H9 (cell line): Measurements from ENCODE around the gene PYGB. TPM values are rescaled to one million over a fixed set of nuclear protein-coding genes. Genes with fewer than 3 reads are reported as not detected.

ENCODE experiments used
- DNase-seq: peaks from one replicate; pipeline ENCODE4 v3.0.0-alpha.2; 2017
- H2AFZ ChIP-seq: one replicate; pipeline ENCODE4 v1.6.1; 2013; ENCODE audit warnings: mild to moderate bottlenecking, low read length, control low read depth, moderate library complexity
- H2AK5ac ChIP-seq: 2 replicates; pipeline ENCODE4 v1.6.1; 2013; ENCODE audit warnings: low read length, control low read depth, mixed read lengths; ENCODE audit not compliant: insufficient read length
- H2BK120ac ChIP-seq: one replicate; pipeline ENCODE4 v1.6.1; 2013; ENCODE audit warnings: low read depth, mild to moderate bottlenecking, low read length, control low read depth, inconsistent platforms; ENCODE audit not compliant: poor library complexity, severe bottlenecking
- H2BK12ac ChIP-seq: 2 replicates; pipeline ENCODE4 v1.6.1; 2013; ENCODE audit warnings: low read length, control low read depth, mixed read lengths, low read depth; ENCODE audit not compliant: insufficient read length
- H2BK15ac ChIP-seq: 2 replicates; pipeline ENCODE4 v1.6.1; 2013; ENCODE audit warnings: low read depth, low read length, control low read depth
- H2BK20ac ChIP-seq: one replicate; pipeline ENCODE4 v1.6.1; 2013; ENCODE audit warnings: low read depth, mild to moderate bottlenecking, low read length, control low read depth, inconsistent platforms; ENCODE audit not compliant: poor library complexity, severe bottlenecking
- H2BK5ac ChIP-seq: 2 replicates; pipeline ENCODE4 v1.6.1; 2013; ENCODE audit warnings: low read length, control low read depth, mixed read lengths; ENCODE audit not compliant: insufficient read length
- H3K14ac ChIP-seq: 2 replicates; pipeline ENCODE4 v1.6.1; 2013; ENCODE audit warnings: low read length, control low read depth; ENCODE audit not compliant: insufficient read depth
- H3K18ac ChIP-seq: 2 replicates; pipeline ENCODE4 v1.6.1; 2013; ENCODE audit warnings: low read depth, mild to moderate bottlenecking, mixed read lengths, low read length, control low read depth; ENCODE audit not compliant: insufficient read length
- H3K23ac ChIP-seq: 2 replicates; pipeline ENCODE4 v1.6.1; 2013; ENCODE audit warnings: low read length, control low read depth, mixed read lengths, low read depth; ENCODE audit not compliant: insufficient read length
- H3K23me2 ChIP-seq: 2 replicates; pipeline ENCODE4 v1.6.1; 2013; ENCODE audit warnings: low read depth, mild to moderate bottlenecking, mixed read lengths, low read length, control low read depth; ENCODE audit not compliant: insufficient read length, poor library complexity, severe bottlenecking
- H3K27ac ChIP-seq: 2 replicates; pipeline ENCODE4 v1.5.1; 2013; ENCODE audit warnings: low read length, control low read depth, mixed read lengths, low read depth; ENCODE audit not compliant: insufficient read length
- H3K27me3 ChIP-seq: 2 replicates; pipeline ENCODE4 v1.6.1; 2013; ENCODE audit warnings: low read length, control low read depth, inconsistent platforms; ENCODE audit not compliant: insufficient read depth
- H3K4ac ChIP-seq: 2 replicates; pipeline ENCODE4 v1.6.1; 2013; ENCODE audit warnings: low read depth, mild to moderate bottlenecking, control low read depth, inconsistent platforms, low read length, moderate library complexity
- H3K4me1 ChIP-seq: 2 replicates; pipeline ENCODE4 v1.6.1; 2013; ENCODE audit warnings: low read length, control low read depth, inconsistent platforms; ENCODE audit not compliant: insufficient read depth
- H3K4me2 ChIP-seq: 2 replicates; pipeline ENCODE4 v1.6.1; 2013; ENCODE audit warnings: low read length, control low read depth, mixed read lengths; ENCODE audit not compliant: insufficient read length, insufficient read depth
- H3K56ac ChIP-seq: 2 replicates; pipeline ENCODE4 v1.6.1; 2013; ENCODE audit warnings: low read depth, mild to moderate bottlenecking, mixed read lengths, low read length, control low read depth; ENCODE audit not compliant: insufficient read length
- H3K79me1 ChIP-seq: 2 replicates; pipeline ENCODE4 v1.6.1; 2013; ENCODE audit warnings: low read depth, mild to moderate bottlenecking, moderate library complexity, low read length, control low read depth, inconsistent platforms; ENCODE audit not compliant: insufficient read depth, poor library complexity, severe bottlenecking
- H3K79me2 ChIP-seq: 2 replicates; pipeline ENCODE4 v1.6.1; 2013; ENCODE audit warnings: low read length, control low read depth, inconsistent platforms; ENCODE audit not compliant: insufficient read depth
- H3K9ac ChIP-seq: 2 replicates; pipeline ENCODE4 v1.6.1; 2013; ENCODE audit warnings: low read length, control low read depth, mixed read lengths; ENCODE audit not compliant: insufficient read length; ENCODE audit errors: extremely low read depth
- H3K9me3 ChIP-seq: one replicate; pipeline ENCODE4 v1.6.1; 2013; ENCODE audit warnings: low read depth, low read length, inconsistent platforms; ENCODE audit not compliant: control insufficient read depth
- H3T11ph ChIP-seq: one replicate; pipeline ENCODE4 v1.6.1; 2013; ENCODE audit warnings: mild to moderate bottlenecking, low read length, control low read depth, inconsistent platforms
- H4K20me1 ChIP-seq: one replicate; pipeline ENCODE4 v1.6.1; 2013; ENCODE audit not compliant: control insufficient read depth, insufficient read length, insufficient read depth
- H4K5ac ChIP-seq: 2 replicates; pipeline ENCODE4 v1.6.1; 2013; ENCODE audit warnings: low read depth, mild to moderate bottlenecking, mixed read lengths, low read length, control low read depth; ENCODE audit not compliant: insufficient read length
- H4K8ac ChIP-seq: replicated peaks from 2 replicates; pipeline ENCODE4 v1.6.1; 2013; ENCODE audit warnings: low read length, control low read depth, mixed read lengths, low read depth; ENCODE audit not compliant: insufficient read length
- H4K91ac ChIP-seq: 2 replicates; pipeline ENCODE4 v1.6.1; 2013; ENCODE audit warnings: low read depth, mild to moderate bottlenecking, moderate library complexity, mixed read lengths, low read length, control low read depth; ENCODE audit not compliant: insufficient read length
- H3K27ac Mint-ChIP-seq, 3 experiments: 2 replicates in 2 of 3; 3 replicates in 1 of 3; pipeline ENCODE4 v1.8.0; 2020 to 2021; ENCODE audit warnings: mixed read lengths in 3 of 3, mild to moderate bottlenecking in 1 of 3, moderate library complexity in 1 of 3
- H3K27me3 Mint-ChIP-seq: 2 replicates; pipeline ENCODE4 v1.8.0; 2021; ENCODE audit warnings: low read depth, mild to moderate bottlenecking, moderate library complexity, mixed read lengths
- H3K36me3 Mint-ChIP-seq, 3 experiments: 2 replicates in 2 of 3; 3 replicates in 1 of 3; pipeline ENCODE4 v1.8.0; 2020 to 2021; ENCODE audit warnings: low read depth in 3 of 3, mixed read lengths in 3 of 3; ENCODE audit not compliant: insufficient read depth in 1 of 3
- H3K4me1 Mint-ChIP-seq, 2 experiments: 2 replicates each; pipeline ENCODE4 v1.8.0; 2020; ENCODE audit warnings: mixed read lengths in 2 of 2
- H3K4me3 Mint-ChIP-seq, 2 experiments: 2 replicates in 1 of 2; 3 replicates in 1 of 2; pipeline ENCODE4 v1.8.0; 2020 to 2021; ENCODE audit warnings: mild to moderate bottlenecking in 2 of 2, mixed read lengths in 2 of 2, moderate library complexity in 1 of 2
- H3K9me3 Mint-ChIP-seq, 2 experiments: 2 replicates in 1 of 2; 3 replicates in 1 of 2; pipeline ENCODE4 v1.8.0; 2020; ENCODE audit warnings: mild to moderate bottlenecking in 2 of 2, mixed read lengths in 2 of 2, moderate library complexity in 1 of 2
- WGBS: extraction: QIAGEN DNeasy Blood & Tissue Kit; methylation state at CpG from one replicate; pipeline ENCODE4 v1.1.7; 2013; ENCODE audit warnings: missing lambda C conversion rate, low lambda C conversion rate, mixed read lengths; ENCODE audit not compliant: insufficient read length; ENCODE audit errors: extremely low coverage; 5-methylcytosine and 5-hydroxymethylcytosine counted together
- total RNA-seq: library from RNA; stranded (reverse); gene quantifications from 2 replicates; pipeline ENCODE4 v1.2.1, GENCODE V29; 2021
- TF ChIP-seq, protein P1 (sequence below): fragments of 200-600 bp; sonication (generic); conservative IDR thresholded peaks from 3 replicates; pipeline ENCODE4 v1.8.0; 2021; ENCODE audit warnings: antibody characterized with exemption, mild to moderate bottlenecking

The PYGB gene
- total RNA-seq, 1 experiment from 2014 or later = 46.9 TPM

DNA sequence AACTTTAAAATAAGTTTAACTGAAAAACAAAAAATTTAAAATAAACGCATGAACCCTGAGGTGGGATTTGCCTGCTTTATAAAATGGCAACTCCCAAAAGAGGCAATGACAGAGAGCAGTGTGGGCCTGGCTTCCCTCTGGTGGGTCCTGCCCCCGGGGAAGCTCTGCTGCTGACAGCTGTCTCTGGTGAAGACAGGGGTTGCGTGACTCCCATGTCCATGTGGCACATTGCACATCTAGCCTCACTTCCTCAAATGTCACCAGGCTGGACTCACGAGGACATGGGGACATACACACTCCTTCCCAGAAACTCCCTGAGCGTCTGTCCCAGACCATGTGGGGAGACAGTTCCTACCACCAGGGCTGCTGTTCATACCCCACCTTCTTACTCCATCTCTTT is 76.5 kb downstream of the PYGB start:
- no peak overlapping the region for H2BK20ac ChIP-seq
- no peak overlapping the region for H3K27ac ChIP-seq
- no peaks in the 10 kb centered on the region for H3K23me2 ChIP-seq
- H3K9me3 ChIP-seq = no peaks in the 10 kb centered on the region
- peaks cover 2 to 3% of the 10 kb centered on the region in 2 experiments; a peak in 4 of 5 replicates for H3K9me3 Mint-ChIP-seq
- no peaks in the 10 kb centered on the region for H4K20me1 ChIP-seq
- H3K56ac ChIP-seq = no peak overlapping the region
- H3K79me2 ChIP-seq = peaks cover 2% of the 10 kb centered on the region; the same call in 1 of the 2 replicates
- no peak overlapping the region for H2BK12ac ChIP-seq
- TF ChIP-seq, protein P1, sequence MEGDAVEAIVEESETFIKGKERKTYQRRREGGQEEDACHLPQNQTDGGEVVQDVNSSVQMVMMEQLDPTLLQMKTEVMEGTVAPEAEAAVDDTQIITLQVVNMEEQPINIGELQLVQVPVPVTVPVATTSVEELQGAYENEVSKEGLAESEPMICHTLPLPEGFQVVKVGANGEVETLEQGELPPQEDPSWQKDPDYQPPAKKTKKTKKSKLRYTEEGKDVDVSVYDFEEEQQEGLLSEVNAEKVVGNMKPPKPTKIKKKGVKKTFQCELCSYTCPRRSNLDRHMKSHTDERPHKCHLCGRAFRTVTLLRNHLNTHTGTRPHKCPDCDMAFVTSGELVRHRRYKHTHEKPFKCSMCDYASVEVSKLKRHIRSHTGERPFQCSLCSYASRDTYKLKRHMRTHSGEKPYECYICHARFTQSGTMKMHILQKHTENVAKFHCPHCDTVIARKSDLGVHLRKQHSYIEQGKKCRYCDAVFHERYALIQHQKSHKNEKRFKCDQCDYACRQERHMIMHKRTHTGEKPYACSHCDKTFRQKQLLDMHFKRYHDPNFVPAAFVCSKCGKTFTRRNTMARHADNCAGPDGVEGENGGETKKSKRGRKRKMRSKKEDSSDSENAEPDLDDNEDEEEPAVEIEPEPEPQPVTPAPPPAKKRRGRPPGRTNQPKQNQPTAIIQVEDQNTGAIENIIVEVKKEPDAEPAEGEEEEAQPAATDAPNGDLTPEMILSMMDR = no peak
- H3K14ac ChIP-seq = no peak overlapping the region
- no peak overlapping the region for H2BK15ac ChIP-seq
- peak overlapping the region in 2 of 3 experiments; percentile 44 to 79; a peak in 2 of 7 replicates for H3K27ac Mint-ChIP-seq
- H2AK5ac ChIP-seq = no peak overlapping the region
- H3K79me1 ChIP-seq = peaks cover 5% of the 10 kb centered on the region
- H4K5ac ChIP-seq = no peak overlapping the region
- peak; percentile 20 for DNase-seq
- H3K18ac ChIP-seq = no peak overlapping the region
- H3T11ph ChIP-seq = no peak overlapping the region
- H3K9ac ChIP-seq = no peak overlapping the region
- H3K4me2 ChIP-seq = no peak overlapping the region
- H3K4me1 ChIP-seq = peaks cover 6% of the 10 kb centered on the region
- no peak overlapping the region for H2BK5ac ChIP-seq
- no peak overlapping the region for H4K8ac ChIP-seq
- no peak overlapping the region for H4K91ac ChIP-seq
- H2AFZ ChIP-seq = no peak overlapping the region
- H3K23ac ChIP-seq = no peak overlapping the region
- H3K4me1 Mint-ChIP-seq = peaks cover 21 to 23% of the 10 kb centered on the region in 2 experiments
- H3K4ac ChIP-seq = no peak overlapping the region
- no peak overlapping the region for H2BK120ac ChIP-seq
- peak overlapping the region in 1 of 2 experiments; percentile 23; a peak in 2 of 5 replicates for H3K4me3 Mint-ChIP-seq
- H3K27me3 ChIP-seq = no peaks in the 10 kb centered on the region
- no peaks in the 10 kb centered on the region for H3K27me3 Mint-ChIP-seq
- WGBS = no CpG with 5 or more reads among the region's 5 CpGs
- H3K36me3 Mint-ChIP-seq = peaks cover 15 to 31% (median 24%) of the 10 kb centered on the region in 3 experiments
